ENCODE data around the gene GRIA2.

DNA sequence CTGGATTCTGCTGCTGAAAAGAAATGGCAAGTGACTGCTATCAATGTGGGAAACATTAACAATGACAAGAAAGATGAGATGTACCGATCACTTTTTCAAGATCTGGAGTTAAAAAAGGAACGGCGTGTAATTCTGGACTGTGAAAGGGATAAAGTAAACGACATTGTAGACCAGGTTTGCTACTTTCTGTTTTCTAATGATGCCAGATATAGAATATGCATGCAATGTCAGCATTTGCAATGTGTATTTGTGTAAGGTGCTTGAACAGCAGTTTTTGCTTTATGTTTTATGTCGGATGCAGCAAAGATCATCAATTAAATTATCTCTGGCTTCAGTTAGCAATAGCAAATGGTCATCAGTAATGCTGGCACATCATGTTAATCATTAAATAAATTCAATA lies 92.2 kb downstream of the GRIA2 start:
- TF ChIP-seq POLR2A (IDR thresholded peaks at IDR 0.05; ENCODE audit: low read depth, low read length) (no peak), SPI1 (IDR thresholded peaks at IDR 0.05; ENCODE audit: low read depth, low read length) (no peak), POLR2AphosphoS5 (IDR thresholded peaks at IDR 0.05; ENCODE audit: low read depth, low read length) (no peak)
